A673 (cell line): ENCODE measurements around the gene COPS6. TPM values are rescaled to one million over a fixed set of nuclear protein-coding genes. Genes with fewer than 3 reads are reported as not detected.

Source experiments
- BruUV-seq: library from RNA; stranded (reverse); fragments of 400-500 nt; replicated peaks from 2 replicates; lab custom pipeline; 2021; lab: Mats Ljungman, UMichigan
- CTCF ChIA-PET: fragments of 300-600 bp; sonication (Branson Sonifier 250); formaldehyde crosslinking; loops from one replicate; lab custom pipeline; 2022; ENCODE audit warnings: antibody characterized with exemption; lab: Charles Lee
- POLR2A ChIA-PET: fragments of 300-600 bp; sonication (Branson Sonifier 250); formaldehyde crosslinking; loops from one replicate; lab custom pipeline; 2022; ENCODE audit warnings: antibody characterized with exemption; ENCODE audit not compliant: low non-redundant PET; lab: Charles Lee
- DNase-seq: peaks from one replicate; pipeline ENCODE4 v3.0.0-alpha.2; 2015; ENCODE audit warnings: low spot score
- H3K27ac ChIP-seq: fragments of 200-600 bp; sonication (generic); 2 replicates; pipeline ENCODE4 v1.5.1; 2016; ENCODE audit warnings: mixed run types, low read depth, mild to moderate bottlenecking, mixed read lengths, antibody characterized with exemption, low read length; ENCODE audit not compliant: poor library complexity, severe bottlenecking
- H3K27me3 ChIP-seq: fragments of 200-600 bp; sonication (generic); replicated peaks from 2 replicates; pipeline ENCODE4 v1.6.1; 2017; ENCODE audit warnings: mixed run types, low read depth, mild to moderate bottlenecking, mixed read lengths, antibody characterized with exemption, low read length; ENCODE audit not compliant: insufficient read depth, poor library complexity
- H3K36me3 ChIP-seq: fragments of 200-600 bp; sonication (generic); 2 replicates; pipeline ENCODE4 v1.6.1; 2016; ENCODE audit warnings: mixed run types, mild to moderate bottlenecking, mixed read lengths, antibody characterized with exemption, low read length; ENCODE audit not compliant: insufficient read depth, poor library complexity, severe bottlenecking
- H3K4me1 ChIP-seq: fragments of 200-600 bp; sonication (generic); 2 replicates; pipeline ENCODE4 v1.6.1; 2017; ENCODE audit warnings: mixed run types, mild to moderate bottlenecking, mixed read lengths, antibody characterized with exemption, low read length; ENCODE audit not compliant: insufficient read depth, poor library complexity, severe bottlenecking
- H3K4me3 ChIP-seq: fragments of 200-600 bp; sonication (generic); 2 replicates; pipeline ENCODE4 v1.5.1; 2016; ENCODE audit warnings: low read depth, mixed run types, mild to moderate bottlenecking, mixed read lengths, low read length; ENCODE audit not compliant: poor library complexity, severe bottlenecking
- H3K9me3 ChIP-seq: fragments of 200-600 bp; sonication (generic); 2 replicates; pipeline ENCODE4 v1.6.1; 2016; ENCODE audit warnings: mixed run types, low read depth, mild to moderate bottlenecking, mixed read lengths, antibody characterized with exemption, low read length; ENCODE audit not compliant: poor library complexity, severe bottlenecking
- EZH2 ChIP-seq: fragments of 200-600 bp; sonication (generic); IDR thresholded peaks from 2 replicates; pipeline ENCODE4 v1.6.1; 2017; ENCODE audit warnings: borderline replicate concordance, low read depth, mild to moderate bottlenecking, mixed read lengths, antibody characterized with exemption, low read length; ENCODE audit not compliant: poor library complexity, severe bottlenecking
- intact Hi-C: fragments of 100-400 bp; cut with micrococcal nuclease; formaldehyde crosslinking; loops from one replicate; pipeline ENCODE4 v1.10.0; 2022; ENCODE audit not compliant: unreplicated experiment
- total RNA-seq: library from RNA; stranded (reverse); gene quantifications from 2 replicates; pipeline ENCODE4 v1.2.3, GENCODE V29; 2021
- TF ChIP-seq, protein P1 (sequence below): fragments of 300-800, 200-600 bp; sonication (generic); conservative IDR thresholded peaks from 2 replicates; pipeline ENCODE4 v1.5.1; 2017; ENCODE audit warnings: low read depth, mild to moderate bottlenecking, antibody characterized with exemption, low read length, moderate library complexity, mixed read lengths

Gene COPS6
- total RNA-seq, 1 experiment from 2014 or later, result 166 TPM

DNA sequence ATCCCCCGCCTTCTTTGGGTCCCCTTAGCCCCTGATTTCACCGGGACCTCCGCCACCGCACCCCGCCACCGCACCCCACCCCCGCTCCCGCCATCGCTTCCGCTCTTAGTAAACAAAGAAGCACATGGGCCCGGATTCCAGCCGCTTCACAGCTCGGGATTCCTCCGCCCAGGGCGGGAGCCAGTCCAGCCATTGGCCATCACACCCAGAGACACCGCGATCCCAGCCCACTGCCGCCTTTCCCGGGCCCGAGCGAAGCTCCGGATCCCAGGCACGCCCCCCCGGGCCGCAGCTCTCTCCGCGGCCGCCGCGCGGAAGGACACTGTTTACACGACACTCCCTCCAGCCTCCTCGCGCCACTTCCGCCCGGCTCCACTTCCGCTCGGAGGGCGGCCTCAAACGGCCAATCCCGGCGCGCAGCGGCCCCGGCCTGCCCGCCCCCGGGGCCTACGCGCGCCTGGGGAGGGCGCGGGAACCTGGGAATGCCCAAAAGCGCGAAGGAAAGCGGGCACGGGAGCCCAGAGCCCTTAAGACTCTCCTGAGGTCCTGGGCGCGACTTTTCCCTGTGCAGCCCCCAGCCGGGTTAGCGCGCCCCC is 11.7 kb downstream of the COPS6 start:
- H3K36me3 ChIP-seq, result peaks cover 55% of the 10 kb centered on the region
- no TSS peak for BruUV-seq

DNA sequence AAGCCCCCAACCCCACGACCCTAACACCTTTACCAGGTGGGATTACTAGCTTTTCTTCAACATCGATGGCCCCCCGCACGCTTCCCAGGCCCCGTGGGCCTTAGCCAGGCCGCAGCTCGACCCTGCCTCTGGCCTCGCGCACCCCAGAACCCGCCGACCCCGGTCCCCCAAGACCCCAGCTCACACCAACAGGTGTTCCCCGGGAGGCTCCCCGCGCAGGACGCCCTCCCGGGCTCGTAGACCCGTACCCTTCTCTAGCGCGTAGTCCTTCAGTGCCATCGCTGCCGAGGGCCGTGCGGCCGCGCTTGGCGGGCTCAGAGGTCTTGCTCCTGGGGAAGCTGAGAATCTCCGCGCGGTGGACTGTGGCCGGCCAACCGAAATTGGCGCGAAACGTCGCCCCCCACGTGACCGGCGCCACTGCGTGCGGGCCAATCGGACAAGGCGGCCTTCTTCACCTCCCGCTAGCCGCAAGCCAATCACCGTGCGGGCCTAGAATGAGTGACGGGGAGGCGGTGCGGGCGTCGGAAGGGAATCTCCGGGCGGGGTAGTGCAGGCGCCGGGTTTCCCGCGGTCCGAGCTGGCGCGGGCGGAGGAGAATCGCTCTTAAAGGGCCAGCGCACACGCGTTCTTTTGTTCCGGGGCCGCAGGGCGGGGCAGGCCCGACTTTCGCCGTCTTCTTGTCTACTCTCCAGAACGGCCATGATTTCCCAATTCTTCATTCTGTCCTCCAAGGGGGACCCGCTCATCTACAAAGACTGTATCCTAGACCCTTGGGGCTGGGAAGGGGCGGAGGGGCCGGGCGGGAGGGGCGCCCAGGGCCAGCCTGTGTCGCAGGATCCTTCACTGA is 12.5 kb downstream of the COPS6 start, which contains the start of the genes AP4M1 and MCM7:
AP4M1 (plus strand) TSS at position 628 of the 847 bp plus-strand sequence; CDS start at position 700, 72 bp downstream.
MCM7 (minus strand) TSS at position 382 of the 847 bp plus-strand sequence; CDS start at position 279, 103 bp downstream.
- DNase-seq, result peak; percentile 100
- Histone ChIP-seq H3K36me3 (peaks cover 55% of the 10 kb centered on the region), H3K27ac (peak within 1 kb of the TSS; percentile 99), H3K9me3 (no peaks in the 10 kb centered on the region), H3K4me1 (peaks cover 21% of the 10 kb centered on the region), H3K4me3 (peak within 1 kb of the TSS; percentile 71), H3K27me3 (no peaks in the 10 kb centered on the region)
- CTCF ChIA-PET, result interaction anchor here (0.6 to 1.1 kb wide), 2 partner anchors 19 to 75 kb away, joined by 4 to 6 read pairs; no protein-coding TSS in a partner anchor
- no TSS peak for BruUV-seq
- POLR2A ChIA-PET, result interaction anchor here (0.6 to 1.0 kb wide), 6 partner anchors 13 to 727 kb away, joined by 3 to 9 read pairs (median 6); partner anchors contain the start of genes ARPC1B, MBLAC1 and TRAPPC14
- TF ChIP-seq, protein P1, sequence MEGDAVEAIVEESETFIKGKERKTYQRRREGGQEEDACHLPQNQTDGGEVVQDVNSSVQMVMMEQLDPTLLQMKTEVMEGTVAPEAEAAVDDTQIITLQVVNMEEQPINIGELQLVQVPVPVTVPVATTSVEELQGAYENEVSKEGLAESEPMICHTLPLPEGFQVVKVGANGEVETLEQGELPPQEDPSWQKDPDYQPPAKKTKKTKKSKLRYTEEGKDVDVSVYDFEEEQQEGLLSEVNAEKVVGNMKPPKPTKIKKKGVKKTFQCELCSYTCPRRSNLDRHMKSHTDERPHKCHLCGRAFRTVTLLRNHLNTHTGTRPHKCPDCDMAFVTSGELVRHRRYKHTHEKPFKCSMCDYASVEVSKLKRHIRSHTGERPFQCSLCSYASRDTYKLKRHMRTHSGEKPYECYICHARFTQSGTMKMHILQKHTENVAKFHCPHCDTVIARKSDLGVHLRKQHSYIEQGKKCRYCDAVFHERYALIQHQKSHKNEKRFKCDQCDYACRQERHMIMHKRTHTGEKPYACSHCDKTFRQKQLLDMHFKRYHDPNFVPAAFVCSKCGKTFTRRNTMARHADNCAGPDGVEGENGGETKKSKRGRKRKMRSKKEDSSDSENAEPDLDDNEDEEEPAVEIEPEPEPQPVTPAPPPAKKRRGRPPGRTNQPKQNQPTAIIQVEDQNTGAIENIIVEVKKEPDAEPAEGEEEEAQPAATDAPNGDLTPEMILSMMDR, result no peak
- no peak for TF ChIP-seq EZH2
- intact Hi-C loops, result no loop called here

More for the DNA sequence above, 11.7 kb downstream of the COPS6 start:
- no peaks in the 10 kb centered on the region for H3K9me3 ChIP-seq
- ChIA-PET CTCF (no interaction called here), POLR2A (interaction anchor here (0.6 to 0.7 kb wide), 4 partner anchors 14 to 726 kb away, joined by 3 to 9 read pairs (median 6); partner anchors contain the start of gene ARPC1B)
- intact Hi-C loops, result no loop called here
- no peaks in the 10 kb centered on the region for H3K27me3 ChIP-seq
- peak; percentile 97 for DNase-seq
- H3K4me1 ChIP-seq, result peaks cover 22% of the 10 kb centered on the region
- peak overlapping the region; percentile 71 for H3K4me3 ChIP-seq
- TF ChIP-seq, protein P1, result no peak
- no peak for TF ChIP-seq EZH2
- peak overlapping the region; percentile 99 for H3K27ac ChIP-seq

DNA sequence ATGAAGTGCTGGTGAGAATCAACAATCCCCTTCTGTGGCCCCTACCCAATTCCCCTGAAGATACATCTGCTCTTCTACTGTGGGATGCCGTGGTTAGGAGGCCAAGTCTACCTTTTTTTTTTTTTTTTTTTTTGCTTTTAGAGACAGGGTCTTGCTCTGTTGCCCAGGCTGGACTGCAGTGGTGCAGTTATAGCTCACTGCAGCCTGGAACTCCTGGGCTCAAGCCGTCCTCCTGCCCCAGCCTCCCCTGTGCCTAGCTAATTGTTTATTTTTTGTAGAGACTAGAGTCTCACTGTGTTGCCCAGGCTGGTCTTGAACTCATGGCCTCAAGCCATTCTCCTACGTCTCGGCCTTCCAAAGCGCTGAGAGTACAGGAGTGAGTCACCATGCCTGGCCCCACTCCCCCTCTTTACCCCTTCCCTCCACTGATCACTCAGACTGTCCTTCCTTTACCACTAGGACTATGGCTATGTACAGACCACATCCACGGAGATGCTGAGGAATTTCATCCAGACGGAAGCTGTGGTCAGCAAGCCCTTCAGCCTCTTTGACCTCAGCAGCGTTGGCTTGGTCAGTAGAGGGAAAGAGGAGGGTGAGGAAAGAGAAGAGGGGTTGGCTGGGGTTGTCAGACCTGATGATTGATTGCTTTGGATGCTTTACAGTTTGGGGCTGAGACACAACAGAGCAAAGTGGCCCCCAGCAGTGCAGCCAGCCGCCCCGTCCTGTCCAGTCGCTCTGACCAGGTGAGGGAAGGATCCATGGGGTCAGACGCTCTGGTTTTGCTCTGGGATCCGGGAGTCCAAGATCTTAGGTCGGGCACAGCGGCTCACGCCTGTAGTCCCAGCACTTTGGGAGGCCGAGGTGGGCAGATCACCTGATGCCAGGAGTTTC is 14.4 kb downstream of the COPS6 start:
- no peak overlapping the region for H3K4me3 ChIP-seq
- peaks cover 50% of the 10 kb centered on the region for H3K36me3 ChIP-seq
- no peak for DNase-seq
- intact Hi-C loops, result no loop called here
- H3K27ac ChIP-seq, result peak overlapping the region; percentile 99
- BruUV-seq, result no TSS peak
- H3K9me3 ChIP-seq, result no peaks in the 10 kb centered on the region
- H3K27me3 ChIP-seq, result no peaks in the 10 kb centered on the region
- peaks cover 21% of the 10 kb centered on the region for H3K4me1 ChIP-seq
- ChIA-PET CTCF (interaction anchor here (0.6 kb wide), 1 partner anchor 725 kb away, joined by 3 read pairs; no protein-coding TSS in a partner anchor), POLR2A (no interaction called here)
- TF ChIP-seq, protein P1, result no peak
- TF ChIP-seq EZH2, result no peak
